RCC 7860 (cell line): ENCODE results near the gene COL17A1.

ENCODE experiments used
- DNase-seq: peaks from one replicate; pipeline ENCODE4 v3.0.0-alpha.2; 2015; ENCODE audit warnings: low spot score
- FAIRE-seq: peaks from 2 replicates; lab custom pipeline; 2012; peaks lifted over from hg19 to GRCh38; lab: Jason Lieb, UNC

COL17A1 gene

GRCh38 chr10:104056619-104057273 lies 28.9 kb downstream of the COL17A1 start:
- DNase-seq (no peak), FAIRE-seq (no peak)

- FAIRE-seq (no peak), DNase-seq (peak; percentile 75)
Observed at GRCh38 chr10:104054430-104054829, 31.2 kb downstream of the COL17A1 start.

DNA sequence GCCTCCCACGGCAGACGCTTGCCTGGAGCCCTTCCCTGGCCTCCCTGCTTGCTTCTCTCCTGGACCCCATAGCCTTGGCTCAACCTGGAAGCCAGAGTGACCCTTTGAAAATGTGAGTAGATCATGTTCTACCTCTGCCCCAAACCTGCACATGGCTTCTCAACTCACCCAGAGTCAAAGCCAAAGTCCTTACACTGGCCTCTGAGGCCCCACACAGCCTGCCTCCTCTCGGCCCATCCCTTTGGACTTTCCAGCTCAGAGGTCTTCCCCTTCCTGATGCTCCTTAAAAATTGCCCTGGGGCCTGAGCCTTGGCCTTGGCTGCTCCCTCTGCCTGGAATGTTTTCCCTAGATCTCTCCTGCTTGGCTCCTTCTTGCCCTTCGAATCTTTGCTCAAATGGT lies 32.5 kb downstream of the COL17A1 start:
- no peak for DNase-seq
- FAIRE-seq = no peak

GRCh38 chr10:104052431-104052830 lies 33.2 kb downstream of the COL17A1 start:
- no peak for FAIRE-seq
- DNase-seq = no peak

DNA sequence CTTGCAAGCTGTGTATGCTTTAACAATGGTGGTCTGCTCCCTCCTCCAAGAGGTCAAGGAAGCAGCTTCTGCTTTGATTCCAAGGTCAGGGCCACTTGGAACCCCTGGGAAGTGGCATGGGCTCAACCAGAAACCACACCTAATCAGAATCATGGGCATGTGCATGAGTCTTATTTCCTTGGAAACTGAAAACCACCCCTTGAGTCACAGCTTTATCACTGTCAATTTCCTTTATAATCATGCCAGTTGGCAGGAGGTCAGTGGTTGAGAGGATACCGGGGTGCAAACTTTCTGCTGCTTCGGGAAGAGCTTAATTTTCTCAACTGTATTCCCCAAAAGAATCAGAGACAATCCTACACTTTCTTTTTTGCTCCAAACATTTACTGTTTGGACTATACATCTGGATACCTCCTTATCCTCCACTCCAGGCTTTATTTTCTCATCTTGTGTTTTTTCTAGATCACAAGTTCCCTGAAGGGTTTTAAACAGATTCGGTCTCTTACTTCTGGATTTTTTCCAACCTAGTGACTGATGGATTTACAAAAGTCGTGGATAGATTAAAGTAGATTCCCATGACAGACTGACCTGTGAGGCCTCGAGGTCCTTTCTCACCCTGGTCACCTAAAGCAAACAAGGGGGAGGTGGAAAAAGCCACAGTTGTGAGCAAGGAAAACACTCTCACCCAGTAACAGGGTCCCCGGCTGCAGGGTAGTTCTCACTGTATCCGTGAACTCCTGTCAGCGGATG lies 36.0 kb downstream of the COL17A1 start:
- DNase-seq (peak; percentile 87), FAIRE-seq (peak; percentile 86)

GRCh38 chr10:104046651-104047050 lies 39.0 kb downstream of the COL17A1 start:
- FAIRE-seq (no peak), DNase-seq (no peak)

DNA sequence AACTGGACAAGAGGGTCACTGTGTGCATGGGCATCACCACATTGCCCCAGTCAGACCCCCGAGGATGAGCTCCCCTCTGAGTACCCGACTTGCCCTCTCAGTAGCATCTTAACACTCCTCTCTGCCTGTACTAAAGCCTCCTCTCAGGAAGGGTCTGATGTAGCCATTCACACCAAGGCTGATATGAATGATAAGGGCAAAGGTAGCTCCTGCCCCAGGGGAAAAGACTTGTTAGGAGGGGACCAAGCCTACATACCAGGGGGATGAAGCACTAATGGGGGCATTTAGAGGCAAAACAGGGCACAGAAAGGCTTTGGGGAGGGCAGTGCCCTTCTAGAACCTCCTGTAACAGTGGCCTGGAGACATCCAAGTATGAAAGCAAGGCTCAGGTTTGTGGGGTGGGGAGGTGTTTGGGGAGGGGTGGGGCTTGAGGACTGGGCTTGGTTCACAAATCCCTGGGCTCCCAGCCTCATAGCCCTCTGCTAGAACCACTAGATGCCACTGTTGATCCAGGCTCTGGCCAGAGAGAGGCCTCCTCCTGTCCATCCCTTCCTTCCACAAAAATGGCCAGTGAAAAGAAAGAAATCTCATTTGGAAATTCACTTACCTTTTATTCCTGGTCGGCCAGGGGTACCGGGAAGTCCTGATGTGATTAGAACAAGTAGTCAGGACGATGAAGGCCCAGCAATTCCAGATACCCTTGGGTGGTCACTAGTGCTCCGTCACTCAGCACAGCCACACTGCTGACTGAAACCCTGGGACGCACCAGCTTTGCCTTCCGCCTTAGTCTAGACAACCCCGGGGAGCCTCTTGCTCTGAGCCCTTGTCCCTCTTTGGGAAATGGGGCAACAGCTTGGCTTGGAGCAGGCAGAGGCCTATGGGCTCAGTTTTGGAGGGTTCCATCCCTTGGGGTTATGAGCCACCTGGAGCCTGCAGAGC lies 40.3 kb downstream of the COL17A1 start:
- DNase-seq (peak; percentile 56), FAIRE-seq (no peak)

DNA sequence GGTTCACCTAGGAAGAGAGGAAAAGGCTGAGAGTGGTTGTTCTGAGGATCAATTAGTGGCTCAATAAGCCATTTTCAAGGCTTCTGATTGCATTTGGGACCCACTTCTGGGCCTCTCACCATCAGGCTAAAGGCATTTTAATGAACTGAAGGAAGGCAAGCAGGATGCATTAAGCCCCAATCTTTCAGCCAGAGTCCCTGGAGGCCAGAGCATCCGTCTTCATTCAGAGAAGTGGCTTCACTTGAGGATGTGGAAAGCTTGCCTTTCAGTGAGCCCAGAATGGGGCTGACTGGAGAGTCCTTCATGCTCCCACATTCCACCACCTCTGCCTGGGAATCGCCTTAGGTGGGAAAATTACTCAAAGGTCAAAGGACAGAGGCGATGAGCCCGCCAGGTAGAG lies 41.8 kb downstream of the COL17A1 start:
- DNase-seq (no peak), FAIRE-seq (no peak)

DNA sequence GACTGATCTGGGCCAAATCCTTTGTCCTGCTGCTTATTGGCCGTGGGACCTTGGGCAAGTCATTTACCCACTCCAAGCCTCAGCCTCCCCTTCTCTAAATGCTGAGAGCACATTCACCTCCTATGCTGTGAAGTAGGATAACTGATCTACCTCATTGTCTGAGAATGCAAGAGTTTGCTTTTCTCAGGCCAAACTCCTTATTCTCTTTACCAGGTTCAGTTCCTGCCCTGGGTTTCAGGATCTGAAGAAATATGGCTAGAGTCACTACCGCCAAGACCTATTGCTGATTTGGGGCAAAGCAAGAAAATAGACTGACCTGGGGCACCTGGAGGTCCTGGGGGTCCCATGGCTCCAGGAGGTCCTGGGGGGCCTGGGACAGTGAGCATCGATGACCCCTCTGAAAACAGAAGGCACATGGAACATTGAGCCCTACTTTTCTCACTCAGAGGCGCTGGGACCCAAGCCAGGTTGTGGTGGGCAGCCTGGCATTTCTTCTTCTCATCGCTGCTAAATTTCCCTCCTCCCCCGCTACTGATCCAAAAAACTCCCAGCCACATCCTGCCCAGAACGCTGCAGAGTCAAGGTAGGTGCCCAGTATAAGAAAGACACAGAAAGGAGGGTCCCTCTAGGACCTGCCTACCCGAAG lies 42.4 kb downstream of the COL17A1 start:
- DNase-seq (no peak), FAIRE-seq (no peak)

- no peak for DNase-seq
- FAIRE-seq = no peak
Observed at GRCh38 chr10:104041891-104042535, 43.7 kb downstream of the COL17A1 start.

DNA sequence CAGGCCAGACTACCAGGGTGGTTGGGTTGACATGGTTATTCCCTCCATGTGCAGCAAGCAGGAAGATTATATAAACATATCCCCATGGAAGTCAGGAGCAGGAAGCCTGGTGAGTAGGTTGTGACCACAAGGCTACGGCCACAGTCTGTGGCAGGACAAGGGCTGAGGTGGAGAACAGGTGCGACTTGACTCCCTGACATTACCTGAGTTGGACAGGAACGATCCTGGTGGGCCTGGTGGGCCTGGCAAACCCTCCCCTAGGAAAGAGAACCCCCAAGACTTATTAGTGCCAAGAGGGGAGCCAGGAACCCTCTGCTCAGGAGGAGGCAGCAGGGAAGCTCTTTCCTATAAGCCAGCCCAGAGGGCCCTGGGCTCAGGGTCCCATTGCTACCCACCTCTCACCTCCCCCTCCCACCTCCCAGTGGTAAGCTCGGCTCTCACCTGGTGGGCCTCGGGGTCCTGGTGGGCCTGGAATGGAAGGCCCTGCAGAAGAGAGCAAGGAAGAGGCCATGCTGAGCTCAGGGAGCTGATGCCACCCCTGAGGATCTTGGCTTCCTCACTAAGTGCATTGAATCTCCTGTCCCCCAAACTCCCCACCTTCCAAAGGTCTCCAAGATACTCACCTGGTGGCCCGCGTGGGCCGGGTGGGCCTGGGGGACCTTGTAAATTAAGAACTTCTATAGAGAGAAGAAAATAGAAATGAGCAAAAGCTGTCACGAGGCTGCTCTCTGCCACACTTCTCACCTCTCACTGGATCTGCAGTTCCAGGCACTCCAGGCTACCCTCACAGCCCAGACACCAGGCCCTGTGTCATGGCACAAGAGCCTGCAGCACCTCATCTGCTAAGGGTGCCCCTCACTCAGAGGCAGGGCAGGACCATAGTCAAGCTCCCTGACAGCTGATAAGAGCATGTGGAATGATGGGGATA lies 44.6 kb downstream of the COL17A1 start:
- FAIRE-seq (no peak), DNase-seq (peak; percentile 31)

GRCh38 chr10:104040382-104040781 lies 45.3 kb downstream of the COL17A1 start:
- FAIRE-seq (no peak), DNase-seq (no peak)

DNA sequence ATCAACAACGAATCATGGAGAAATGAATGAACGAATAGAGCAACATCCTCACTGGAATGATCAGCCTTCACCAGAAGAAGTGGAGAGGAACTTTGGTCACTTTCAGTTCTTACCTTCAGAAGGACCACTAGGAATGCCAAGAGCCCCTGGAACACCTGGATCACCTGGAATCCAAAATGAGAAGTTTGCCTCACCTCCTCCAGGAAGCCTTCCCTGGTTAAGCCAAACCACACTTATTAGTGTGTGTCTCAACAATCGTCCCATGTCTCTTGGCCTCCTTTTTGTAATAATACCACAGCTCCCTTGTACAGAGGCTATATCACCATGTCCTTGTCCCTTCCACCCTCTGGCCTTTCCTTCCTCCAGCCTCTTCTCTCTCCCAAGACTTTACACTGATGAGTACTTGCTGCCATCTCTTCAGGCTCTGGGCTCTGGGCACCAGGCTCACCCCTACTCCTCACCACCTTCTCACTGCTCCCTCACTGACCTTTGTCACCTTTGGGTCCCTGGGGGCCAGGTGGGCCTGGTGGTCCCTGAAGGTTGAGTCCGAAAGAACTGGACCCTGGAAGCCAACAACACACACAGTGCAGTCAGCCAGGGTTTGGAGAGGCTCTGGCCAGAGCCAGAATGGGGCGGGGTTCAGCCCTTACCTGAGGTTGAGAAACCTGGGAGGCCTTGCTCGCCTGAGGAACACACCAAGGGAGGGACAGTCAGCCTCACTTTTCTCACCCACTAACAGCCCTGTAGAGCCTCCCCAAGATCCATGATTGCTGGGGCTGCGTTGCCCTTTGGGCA lies 46.5 kb downstream of the COL17A1 start:
- DNase-seq (no peak), FAIRE-seq (no peak)

DNA sequence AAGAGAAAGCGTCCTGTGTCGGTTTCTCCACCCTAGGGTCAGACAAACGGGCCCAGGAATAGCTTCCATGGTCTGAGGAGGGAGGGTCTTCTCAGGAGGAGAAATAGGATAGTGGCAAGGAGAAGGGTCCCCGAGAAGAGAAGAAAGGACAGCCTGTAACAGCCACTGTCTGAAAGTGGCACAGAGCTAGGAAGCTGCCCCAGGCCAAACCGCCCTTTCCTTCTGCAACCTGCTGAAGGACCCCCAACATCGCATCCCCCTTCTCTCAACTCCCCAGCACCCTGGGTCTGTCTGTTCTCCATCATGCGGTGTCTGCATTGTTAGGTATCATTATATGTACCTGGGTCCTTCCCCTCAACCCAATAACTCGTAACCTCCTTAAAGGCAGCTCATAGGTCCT lies 47.1 kb downstream of the COL17A1 start:
- FAIRE-seq = no peak
- no peak for DNase-seq

DNA sequence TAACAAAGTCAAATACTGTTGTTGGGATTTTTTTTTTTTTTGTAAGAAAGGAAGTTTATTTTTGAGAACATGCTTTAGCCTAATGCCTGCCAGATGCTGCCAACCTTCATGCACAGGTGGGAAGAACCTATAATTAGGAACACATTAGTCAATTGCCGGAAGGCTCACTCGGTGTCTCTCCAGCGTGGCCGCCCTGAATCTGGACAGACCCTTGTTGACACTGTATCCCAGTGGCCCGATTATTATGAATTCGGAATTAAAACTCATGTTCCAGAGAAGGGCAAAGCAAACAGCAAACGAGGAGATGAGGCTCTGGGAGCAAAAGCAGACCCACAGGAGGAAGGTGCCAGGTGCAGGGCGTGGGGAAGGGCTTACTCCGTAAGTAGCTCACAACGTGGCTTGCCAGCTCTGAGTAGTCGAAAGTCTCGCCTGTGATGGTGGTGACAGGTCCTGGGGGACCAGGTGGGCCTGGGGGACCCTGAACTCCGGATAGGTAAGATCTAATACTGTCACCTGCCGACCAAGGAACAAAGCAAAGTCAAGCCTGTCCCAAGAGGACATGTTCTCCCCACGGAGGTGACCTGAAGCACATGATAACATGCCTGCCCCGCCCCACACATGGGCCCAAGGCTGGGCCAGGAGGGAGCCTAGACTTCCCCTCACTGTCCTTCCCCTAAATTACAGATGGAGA lies 48.3 kb downstream of the COL17A1 start:
- FAIRE-seq (no peak), DNase-seq (no peak)

DNA sequence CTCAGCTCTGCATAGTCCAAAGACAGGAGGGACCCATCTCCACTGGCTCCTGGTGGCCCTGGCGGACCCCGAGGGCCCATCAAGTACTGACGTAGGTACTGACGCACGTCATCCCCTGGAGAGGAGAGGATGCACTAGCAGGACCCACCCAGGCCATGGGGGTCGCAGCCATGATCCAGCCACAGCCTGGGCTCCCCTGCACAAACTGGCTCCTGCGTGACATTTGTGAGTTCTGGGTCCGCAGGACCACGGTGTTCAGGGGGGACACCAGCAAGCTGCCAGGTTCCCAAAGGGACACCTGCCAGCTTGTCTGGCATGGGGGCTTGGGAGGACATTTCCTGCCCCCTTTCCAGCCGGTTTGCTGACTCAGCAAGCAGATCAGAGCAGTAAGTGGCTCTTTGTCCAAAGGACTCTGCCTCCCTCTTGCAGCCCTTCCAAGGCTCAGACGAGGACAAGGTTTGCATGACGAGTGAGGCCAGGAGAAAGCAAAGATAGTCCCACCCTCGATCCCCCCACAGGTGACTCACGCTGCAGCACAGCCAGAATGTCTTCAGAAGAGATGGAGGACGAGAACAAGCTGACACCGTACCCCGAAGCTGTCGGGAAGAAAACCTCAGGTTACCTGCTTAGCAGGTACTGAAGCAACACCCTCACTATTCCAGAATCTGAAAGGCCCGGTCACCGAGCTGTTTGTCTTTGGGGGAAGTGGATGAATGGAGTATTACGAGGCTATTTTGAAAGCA lies 49.0 kb downstream of the COL17A1 start:
- FAIRE-seq (no peak), DNase-seq (no peak)

- DNase-seq (no peak), FAIRE-seq (no peak)
Observed at GRCh38 chr10:104036069-104036384, 49.7 kb downstream of the COL17A1 start.
